Measurements from ENCODE around the gene AHSA1.
"Not testable (repeated sequence)": the region's sequence is repeated elsewhere in the genome, so short reads cannot be mapped to it uniquely, and the experiment has no call there.

Gene AHSA1
- total RNA-seq = 37.1 to 51.4 reads per million in 2 donors

- DNase-seq = peak; percentile 69 to 100 (median 92)
Observed at GRCh38 chr14:77457522-77458248, at the start of gene AHSA1, which contains the start of gene VIPAS39. TSS of gene AHSA1 (plus strand) at chr14:77458093. CDS start at chr14:77458190, 97 bp downstream. TSS of gene VIPAS39 (minus strand) at chr14:77457601. CDS start at chr14:77454102, 3,499 bp downstream.

DNA sequence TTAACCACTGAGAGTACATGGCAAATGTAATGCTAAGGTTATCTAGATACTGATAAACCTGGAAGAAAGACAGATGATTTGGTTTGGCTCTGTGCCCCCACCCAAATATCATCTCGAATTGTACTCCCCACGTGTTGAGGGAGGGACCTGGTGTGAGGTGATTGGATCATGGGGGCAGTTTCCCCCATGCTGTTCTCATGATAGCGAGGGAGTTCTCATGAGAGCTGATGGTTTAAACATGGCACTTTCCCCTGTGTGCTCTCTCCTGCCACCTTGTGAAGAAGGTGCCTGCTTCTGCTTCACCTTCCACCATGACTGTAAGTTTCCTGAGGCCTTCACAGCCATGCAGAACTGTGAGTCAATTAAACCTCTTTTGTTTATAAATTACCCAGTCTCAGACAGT, 48.8 kb upstream of the AHSA1 start:
- DNase-seq = peak in 1 of 5 experiments; percentile 35

GRCh38 chr14:77415403-77416030, 42.4 kb upstream of the AHSA1 start:
- not testable (repeated sequence) for DNase-seq

DNA sequence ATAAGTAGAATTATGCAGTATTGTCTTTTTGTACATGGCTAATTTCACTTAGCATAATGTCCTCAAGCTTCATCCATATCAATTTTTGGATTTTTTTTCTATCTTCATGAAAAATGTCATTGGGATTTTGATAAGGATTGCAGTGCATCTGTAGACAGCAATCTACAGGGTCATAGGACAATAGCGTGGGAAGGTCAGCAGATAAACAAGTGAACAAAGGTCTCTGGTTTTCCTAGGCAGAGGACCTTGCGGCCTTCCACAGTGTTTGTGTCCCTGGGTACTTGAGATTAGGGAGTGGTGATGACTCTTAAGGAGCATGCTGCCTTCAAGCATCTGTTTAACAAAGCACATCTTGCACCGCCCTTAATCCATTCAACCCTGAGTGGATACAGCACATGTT, 41.8 kb upstream of the AHSA1 start:
- not testable (repeated sequence) for DNase-seq

DNA sequence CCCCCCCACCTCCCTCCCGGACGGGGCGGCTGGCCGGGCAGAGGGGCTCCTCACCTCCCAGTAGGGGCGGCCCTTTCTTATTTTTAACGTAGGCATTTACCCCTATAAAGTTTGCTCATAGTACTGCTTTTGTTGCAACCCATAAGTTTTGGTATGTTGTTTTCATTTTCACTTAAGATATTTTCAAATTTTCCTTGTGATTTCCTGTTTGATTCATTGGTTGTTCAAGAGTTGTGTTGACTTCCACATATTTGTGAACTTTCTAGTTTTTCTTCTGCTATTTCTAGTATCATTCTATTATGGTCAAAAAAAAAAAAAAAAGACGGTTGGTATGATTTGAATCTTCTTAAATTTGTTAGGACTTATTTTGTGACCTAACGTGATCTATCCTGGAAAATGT, 41.1 kb upstream of the AHSA1 start:
- no peak for DNase-seq

DNA sequence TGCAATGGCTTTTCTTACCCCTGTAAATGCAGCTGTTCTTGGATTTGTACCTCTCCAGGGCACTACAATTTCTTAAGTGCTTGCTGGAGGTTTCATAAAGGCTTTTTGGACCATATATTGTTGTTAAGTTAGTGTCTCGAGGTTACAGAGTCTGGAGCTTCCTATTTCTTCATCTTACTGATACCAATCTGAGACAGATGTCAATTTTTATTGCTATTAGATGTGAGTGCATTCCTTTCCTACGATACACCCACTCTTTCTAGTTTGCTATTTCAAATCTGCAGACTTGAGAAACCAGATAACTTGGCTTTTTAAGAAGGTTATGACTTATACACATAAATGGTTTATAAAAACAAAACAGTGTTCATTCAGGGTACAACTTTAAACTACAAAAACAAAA, 36.7 kb upstream of the AHSA1 start:
- no peak for DNase-seq

DNA sequence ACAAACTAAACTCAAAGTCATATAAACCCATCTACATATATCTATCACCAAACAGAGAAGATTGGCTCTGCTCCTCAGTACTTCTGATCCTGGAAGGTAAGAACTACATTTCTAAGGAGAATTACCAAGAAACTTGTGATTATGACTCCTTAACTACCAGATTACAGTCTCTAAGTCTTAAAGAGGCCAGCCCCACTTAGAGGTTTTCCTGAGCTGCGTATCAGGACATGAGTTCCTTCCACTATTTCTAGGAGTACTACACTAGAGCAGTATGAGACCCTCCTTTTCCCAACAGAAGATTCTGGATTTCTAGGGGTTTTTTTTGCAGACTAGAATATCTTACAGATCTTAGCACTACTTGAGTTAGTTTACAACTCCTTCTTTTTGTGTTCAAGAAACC, 34.5 kb upstream of the AHSA1 start, which contains the start of gene NOXRED1:
TSS of gene NOXRED1 (minus strand) at position 101 of the 400 bp plus-strand sequence. CDS start 634 bp downstream, outside the sequence.
- DNase-seq = no peak

DNA sequence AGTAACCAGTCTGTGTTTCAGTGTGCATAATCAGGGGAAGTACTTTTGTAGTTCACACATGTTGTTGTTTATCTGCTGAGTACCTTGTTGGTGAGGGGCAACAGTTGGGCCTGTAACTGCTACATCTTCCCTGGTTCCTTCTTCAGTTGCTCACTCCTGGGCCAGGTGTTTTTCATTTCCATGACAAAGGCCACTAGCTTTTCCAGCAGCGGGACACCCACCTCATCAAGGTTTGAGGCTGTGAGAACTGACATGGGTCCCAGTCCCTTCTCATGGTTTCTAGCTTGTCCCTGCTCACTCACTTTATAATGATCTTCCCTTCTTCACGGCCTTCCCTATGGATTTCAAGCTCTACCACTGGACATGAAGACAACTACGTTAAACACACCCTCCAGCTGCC, 33.0 kb upstream of the AHSA1 start:
- no peak for DNase-seq

GRCh38 chr14:77426396-77426795, 31.5 kb upstream of the AHSA1 start:
- no peak for DNase-seq

GRCh38 chr14:77436042-77436441, 21.9 kb upstream of the AHSA1 start:
- no peak for DNase-seq

GRCh38 chr14:77438596-77438995, 19.3 kb upstream of the AHSA1 start:
- no peak for DNase-seq

DNA sequence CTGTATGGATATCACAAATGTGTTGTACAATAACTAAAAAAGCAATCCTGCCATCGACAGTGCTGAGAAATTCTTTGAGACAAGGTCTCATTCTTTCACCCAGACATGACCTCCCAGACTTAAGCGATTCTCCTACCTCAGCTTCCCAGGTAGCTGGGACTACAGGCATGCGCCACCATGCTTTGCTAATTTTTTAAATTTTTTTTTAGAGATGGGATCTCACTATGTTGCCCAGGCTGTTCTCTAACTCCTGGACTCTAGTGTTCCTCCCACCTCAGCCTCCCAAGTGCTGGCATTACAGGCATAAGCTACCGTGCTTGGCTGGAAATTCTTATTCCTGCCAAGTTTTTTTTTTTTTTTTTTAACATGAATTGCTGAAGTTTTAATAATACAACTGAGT, 18.0 kb upstream of the AHSA1 start:
- DNase-seq = no peak

- DNase-seq = no peak
Observed at GRCh38 chr14:77442196-77442595, 15.7 kb upstream of the AHSA1 start.

DNA sequence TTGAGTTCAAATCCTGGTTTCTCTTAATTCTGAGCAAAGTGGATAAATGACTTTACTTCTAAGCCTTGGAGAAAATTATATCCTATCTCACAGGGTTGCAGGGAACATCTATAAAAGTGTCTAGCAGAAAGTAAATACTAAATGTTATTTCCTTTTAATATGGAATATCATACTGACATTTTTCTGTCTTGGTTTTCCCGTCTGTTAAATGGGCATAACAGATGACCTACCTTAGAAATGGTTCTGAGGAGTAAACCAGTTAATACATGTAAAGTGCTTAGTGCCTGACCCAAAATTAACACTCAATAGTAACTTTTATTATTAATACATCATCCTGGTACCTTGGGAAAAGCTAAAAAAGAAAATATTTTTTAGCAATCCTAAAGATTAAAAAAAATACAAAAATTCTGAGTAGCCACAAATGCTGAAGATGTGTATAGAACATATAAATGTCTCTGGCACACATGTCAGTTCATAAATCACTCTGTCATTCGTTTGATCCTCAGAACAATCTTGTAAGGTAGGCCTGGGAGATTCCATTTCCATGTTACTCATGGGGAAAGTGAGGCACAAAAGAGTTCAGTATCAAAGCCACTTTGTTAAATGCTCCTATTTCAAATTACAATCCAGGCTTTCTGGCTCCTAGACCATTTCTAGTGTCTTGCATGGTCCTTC, 1.8 kb upstream of the AHSA1 start:
- DNase-seq = no peak

DNA sequence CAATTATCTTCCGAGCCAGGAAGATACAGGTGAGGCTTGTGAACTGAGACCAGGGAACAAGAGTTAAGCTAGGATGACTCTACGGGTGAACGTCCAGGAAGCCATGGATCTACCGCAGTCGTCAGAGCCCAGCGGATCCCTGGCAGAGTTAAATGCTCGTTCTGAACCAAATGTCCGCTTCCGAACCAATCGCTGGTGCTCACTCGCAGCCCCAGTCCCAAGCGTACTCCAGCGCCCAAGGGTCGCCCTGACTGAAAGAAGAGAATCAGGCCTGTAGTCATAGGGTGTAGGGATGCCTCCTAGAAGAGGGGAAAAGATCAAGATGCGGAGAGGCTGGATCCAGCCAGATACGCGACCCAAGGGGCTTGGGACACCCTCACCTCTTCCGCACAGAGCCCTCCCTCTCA, 775 bp upstream of the AHSA1 start:
- DNase-seq = no peak

GRCh38 chr14:77458249-77458950, 507 bp downstream of the AHSA1 start:
- DNase-seq = peak in 3 of 5 experiments; percentile 5 to 65 (median 6)

GRCh38 chr14:77459072-77459723, 1.3 kb downstream of the AHSA1 start:
- DNase-seq = peak in 4 of 5 experiments; percentile 33 to 74 (median 38)

DNA sequence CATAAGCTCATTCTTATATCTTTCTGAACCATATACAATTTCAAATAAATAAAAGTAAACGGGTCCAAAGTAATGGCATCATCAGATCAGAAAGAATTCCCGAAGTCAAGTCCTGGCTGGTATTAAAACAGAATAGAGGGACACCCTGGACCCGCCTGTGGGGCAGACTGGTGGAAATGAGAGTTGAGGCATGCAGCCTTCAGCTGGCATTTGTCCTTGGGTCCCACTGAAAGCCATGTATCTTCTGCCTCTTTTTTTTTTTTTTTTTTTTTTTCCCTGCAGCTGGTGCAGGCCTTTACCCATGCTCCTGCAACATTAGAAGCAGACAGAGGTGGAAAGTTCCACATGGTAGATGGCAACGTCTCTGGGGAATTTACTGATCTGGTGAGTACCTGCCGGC, 9.9 kb downstream of the AHSA1 start:
- DNase-seq = no peak

- no peak for DNase-seq
Observed at GRCh38 chr14:77469067-77469505, 11.2 kb downstream of the AHSA1 start.

DNA sequence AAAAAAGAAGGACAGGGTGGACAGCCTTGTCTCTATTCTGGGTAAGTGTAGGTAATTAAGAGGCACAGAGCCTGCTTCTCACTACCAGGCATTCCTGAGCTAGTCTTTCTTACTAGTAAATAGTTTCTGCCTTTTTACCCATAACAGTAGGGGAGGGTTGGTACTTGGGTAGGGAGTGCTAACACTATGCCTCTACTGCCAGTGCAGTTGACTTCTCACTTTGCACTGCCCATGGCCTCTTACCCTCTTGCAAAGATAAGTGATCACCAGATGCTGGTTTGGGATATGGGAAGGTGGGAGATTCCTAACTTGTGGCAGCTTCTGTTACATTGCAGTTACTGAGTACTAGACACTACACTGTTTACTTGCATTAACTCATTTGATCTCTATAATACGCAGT, 11.6 kb downstream of the AHSA1 start:
- DNase-seq = no peak

DNA sequence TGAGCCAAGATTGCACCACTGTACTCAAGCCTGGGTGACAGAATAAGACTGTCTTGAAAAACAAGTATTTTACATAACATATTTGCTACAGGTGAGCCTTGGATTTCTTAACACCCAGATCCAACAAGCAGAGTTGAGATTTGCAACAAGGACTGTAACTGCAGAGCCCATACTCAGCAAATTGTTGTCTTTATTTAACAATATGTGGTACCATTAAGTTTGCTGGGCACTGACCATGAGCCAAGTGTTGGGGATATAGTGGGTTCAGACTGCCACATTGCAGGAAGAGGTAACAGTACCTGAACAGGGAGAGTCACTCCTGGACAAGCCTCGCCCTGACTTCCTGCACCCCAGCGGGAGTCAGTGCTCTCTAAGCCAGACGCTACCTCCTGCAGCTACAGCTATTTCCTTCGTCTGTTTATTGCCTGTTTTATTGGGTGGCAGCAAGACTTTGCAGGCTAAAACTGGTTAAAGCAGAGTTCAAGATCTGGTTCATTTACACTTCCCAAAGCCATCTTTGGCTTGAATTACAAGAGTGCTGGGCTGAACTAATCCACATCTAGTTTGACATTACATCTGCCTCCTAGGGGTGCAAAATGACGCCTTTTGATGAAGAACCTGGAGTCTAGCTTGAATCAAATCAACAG, 12.5 kb downstream of the AHSA1 start:
- no peak for DNase-seq

DNA sequence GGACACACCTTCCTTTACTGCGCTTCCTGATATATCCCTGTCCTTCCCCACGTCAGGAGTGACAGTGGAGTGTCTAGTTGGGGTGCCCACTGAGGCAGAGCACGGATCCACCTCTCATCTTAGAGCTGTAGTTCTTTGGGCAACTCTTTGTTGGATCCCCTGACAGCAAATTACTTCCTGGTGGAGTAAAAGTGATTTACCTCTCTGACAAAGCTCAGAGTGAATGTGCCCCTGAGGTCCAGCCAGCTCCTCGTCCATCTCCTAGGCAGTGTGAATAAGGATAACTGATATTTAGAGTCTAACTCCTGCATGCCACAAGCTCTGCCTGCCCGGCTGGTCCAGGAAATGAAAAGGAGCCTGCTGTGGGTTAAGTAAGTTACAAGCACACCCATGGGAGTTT, 16.0 kb downstream of the AHSA1 start:
- DNase-seq = no peak

Measured in T-helper 2 cell (primary cell).